SKM-1 (cell line): Measurements from ENCODE around the gene AATK.

Experiments
- DNase-seq: peaks from one replicate; lab custom pipeline; 2025; ENCODE audit not compliant: unreplicated experiment; lab: John Stamatoyannopoulos, UW

The AATK gene

GRCh38 chr17:81195941-81196495 lies 30.0 kb upstream of the AATK start:
- no peak for DNase-seq

GRCh38 chr17:81194941-81195901 lies 29.2 kb upstream of the AATK start:
- no peak for DNase-seq

GRCh38 chr17:81194225-81194760 lies 28.3 kb upstream of the AATK start:
- DNase-seq = no peak

GRCh38 chr17:81193470-81194224 lies 27.6 kb upstream of the AATK start:
- no peak for DNase-seq

GRCh38 chr17:81193051-81193410 lies 27.0 kb upstream of the AATK start:
- DNase-seq = no peak

GRCh38 chr17:81192386-81193050 lies 26.5 kb upstream of the AATK start:
- DNase-seq = no peak

- DNase-seq = no peak
Observed at GRCh38 chr17:81191646-81192045, 25.6 kb upstream of the AATK start.

GRCh38 chr17:81191116-81191515 lies 25.1 kb upstream of the AATK start:
- no peak for DNase-seq

- DNase-seq = no peak
Observed at GRCh38 chr17:81190591-81190990, 24.6 kb upstream of the AATK start.

GRCh38 chr17:81189670-81190530 lies 23.9 kb upstream of the AATK start:
- no peak for DNase-seq

- DNase-seq = no peak
Observed at GRCh38 chr17:81189016-81189415, 23.0 kb upstream of the AATK start.

- no peak for DNase-seq
Observed at GRCh38 chr17:81188491-81188840, 22.4 kb upstream of the AATK start.

- DNase-seq = no peak
Observed at GRCh38 chr17:81187586-81188490, 21.8 kb upstream of the AATK start.

GRCh38 chr17:81187120-81187519 lies 21.1 kb upstream of the AATK start:
- DNase-seq = no peak

- DNase-seq = no peak
Observed at GRCh38 chr17:81186203-81186602, 20.2 kb upstream of the AATK start.

GRCh38 chr17:81184555-81184954 lies 18.5 kb upstream of the AATK start:
- no peak for DNase-seq

- no peak for DNase-seq
Observed at GRCh38 chr17:81183807-81184206, 17.8 kb upstream of the AATK start.

- DNase-seq = no peak
Observed at GRCh38 chr17:81183316-81183715, 17.3 kb upstream of the AATK start.

- no peak for DNase-seq
Observed at GRCh38 chr17:81182596-81182995, 16.6 kb upstream of the AATK start.
